A549 (cell line): ENCODE measurements around the gene RECK. TPM values are rescaled to one million over a fixed set of nuclear protein-coding genes. Genes with fewer than 3 reads are reported as not detected.
A peak's percentile ranks its signal among the peaks of the same experiment; 100 is the strongest.

ENCODE experiments used
- ATAC-seq, 2 experiments: fragments of 200-7000 bp in 1 of 2; fragments of >200 bp in 1 of 2; cut with Nextera tagmentation in 1 of 2; cut with Tn5 transposase in 1 of 2; 3 replicates each; pipeline versions ENCODE4 v1.8.0 to v1.9.1; 2018 to 2020; ENCODE audit warnings: mild to moderate bottlenecking in 1 of 2, moderate library complexity in 1 of 2
- CTCF ChIA-PET: fragments of 300-600 bp; sonication (Branson Sonifier 250); formaldehyde crosslinking; extraction: SDS; loops from one replicate; lab custom pipeline; 2021; ENCODE audit warnings: antibody characterized with exemption, inconsistent platforms; lab: Yijun Ruan, JAX
- POLR2A ChIA-PET: fragments of 350-600 bp; formaldehyde crosslinking; extraction: SDS; loops from one replicate; lab custom pipeline; 2021; ENCODE audit warnings: antibody characterized with exemption, inconsistent platforms; lab: Yijun Ruan, JAX
- DNase-seq, 2 experiments: peaks; one replicate each; pipeline versions ENCODE4 v3.0.0 to v3.0.0-alpha.2; 2011 to 2016; ENCODE audit warnings: low read depth in 1 of 2, low spot score in 1 of 2
- FAIRE-seq: peaks from 2 replicates; lab custom pipeline; 2011; peaks lifted over from hg19 to GRCh38; lab: Jason Lieb, UNC
- H3K27ac ChIP-seq, 2 experiments: fragments of >200 bp; sonication (Bioruptor Twin); formaldehyde crosslinking; 3 replicates each; pipeline ENCODE4 v1.5.1; 2016 to 2017
- H3K4me1 ChIP-seq: fragments of >200 bp; sonication (Bioruptor Twin); formaldehyde crosslinking; 3 replicates; pipeline ENCODE4 v1.6.1; 2016
- H3K4me2 ChIP-seq: fragments of >200 bp; sonication (Bioruptor Twin); formaldehyde crosslinking; 3 replicates; pipeline ENCODE4 v1.6.1; 2016
- H3K4me3 ChIP-seq: fragments of >200 bp; sonication (Bioruptor Twin); formaldehyde crosslinking; 3 replicates; pipeline ENCODE4 v1.5.1; 2016
- H3K9me3 ChIP-seq: fragments of >200 bp; sonication (Bioruptor Twin); formaldehyde crosslinking; 3 replicates; pipeline ENCODE4 v1.6.1; 2016
- ATOH8 ChIP-seq: fragments of 250-450 bp; sonication (Bioruptor Pico); IDR thresholded peaks from 2 replicates; pipeline ENCODE4 v1.5.0; 2020; ENCODE audit warnings: low read depth, mild to moderate bottlenecking, moderate library complexity
- BHLHE40 ChIP-seq: IDR thresholded peaks from 2 replicates; pipeline ENCODE4 v1.6.1; 2012; ENCODE audit warnings: low read depth, low read length, inconsistent platforms
- CBX8 ChIP-seq: fragments of 200-600 bp; sonication (generic); IDR thresholded peaks from 2 replicates; pipeline ENCODE4 v1.6.1; 2016
- CHD2 ChIP-seq: fragments of 150-350 bp; IDR thresholded peaks from 2 replicates; pipeline ENCODE4 v1.6.1; 2014; ENCODE audit warnings: low read length; ENCODE audit not compliant: partially characterized antibody
- CHD4 ChIP-seq: fragments of 200-600 bp; sonication (generic); IDR thresholded peaks from 2 replicates; pipeline ENCODE4 v1.6.1; 2016; ENCODE audit warnings: antibody characterized with exemption, mild to moderate bottlenecking, borderline replicate concordance
- CTCF ChIP-seq: fragments of >200 bp; sonication (Bioruptor Twin); formaldehyde crosslinking; IDR thresholded peaks from 3 replicates; pipeline ENCODE4 v1.5.1; 2016
- E2F6 ChIP-seq: IDR thresholded peaks from 2 replicates; pipeline ENCODE4 v1.6.1; 2012; ENCODE audit warnings: low read depth, borderline replicate concordance
- EHF ChIP-seq: fragments of 250-450 bp; sonication (Bioruptor Pico); IDR thresholded peaks from 2 replicates; pipeline ENCODE4 v1.5.0; 2020; ENCODE audit warnings: mild to moderate bottlenecking
- EHMT2 ChIP-seq: fragments of 200-600 bp; sonication (generic); IDR thresholded peaks from 2 replicates; pipeline ENCODE4 v1.6.1; 2016; ENCODE audit warnings: antibody characterized with exemption, low read depth, mild to moderate bottlenecking, moderate library complexity
- FOSB ChIP-seq: fragments of 250-450 bp; sonication (Bioruptor Pico); IDR thresholded peaks from 2 replicates; pipeline ENCODE4 v1.5.0; 2020; ENCODE audit warnings: mild to moderate bottlenecking, moderate library complexity
- HMGXB4 ChIP-seq: fragments of 250-450 bp; sonication (Bioruptor Pico); IDR thresholded peaks from 2 replicates; pipeline ENCODE4 v1.5.0; 2021; ENCODE audit warnings: mild to moderate bottlenecking, moderate library complexity, borderline replicate concordance
- HOXA7 ChIP-seq: fragments of 250-450 bp; sonication (Bioruptor Pico); IDR thresholded peaks from 2 replicates; pipeline ENCODE4 v1.5.0; 2020; ENCODE audit warnings: mild to moderate bottlenecking, moderate library complexity
- HOXB13 ChIP-seq: fragments of 250-450 bp; sonication (Bioruptor Pico); IDR thresholded peaks from 2 replicates; pipeline ENCODE4 v1.5.0; 2020; ENCODE audit warnings: low read depth, mild to moderate bottlenecking, moderate library complexity
- HOXB5 ChIP-seq: fragments of 250-450 bp; sonication (Bioruptor Pico); IDR thresholded peaks from 2 replicates; pipeline ENCODE4 v1.5.0; 2020; ENCODE audit warnings: mild to moderate bottlenecking, moderate library complexity
- JUN ChIP-seq, 2 experiments: fragments of >200 bp; sonication (Bioruptor Twin); formaldehyde crosslinking; IDR thresholded peaks; 2 replicates in 1 of 2; 3 replicates in 1 of 2; pipeline ENCODE4 v1.6.1; 2016 to 2017
- JUNB ChIP-seq: fragments of >200 bp; sonication (Bioruptor Twin); formaldehyde crosslinking; IDR thresholded peaks from 2 replicates; pipeline ENCODE4 v1.6.1; 2016
- MAFK ChIP-seq: fragments of 450-650 bp; IDR thresholded peaks from 2 replicates; pipeline ENCODE4 v1.6.1; 2014; ENCODE audit not compliant: partially characterized antibody
- PBX3 ChIP-seq: IDR thresholded peaks from 2 replicates; pipeline ENCODE4 v1.6.1; 2012
- RARB ChIP-seq: fragments of 250-450 bp; sonication (Bioruptor Pico); IDR thresholded peaks from 2 replicates; pipeline ENCODE4 v1.8.0; 2021; ENCODE audit warnings: mild to moderate bottlenecking, moderate library complexity
- RNF2 ChIP-seq: fragments of 200-600 bp; sonication (generic); IDR thresholded peaks from 2 replicates; pipeline ENCODE4 v1.6.1; 2016; ENCODE audit warnings: low read depth, mild to moderate bottlenecking, antibody characterized with exemption, moderate library complexity, borderline replicate concordance
- SREBF2 ChIP-seq: fragments of 450-650 bp; IDR thresholded peaks from 2 replicates; pipeline ENCODE4 v1.6.1; 2014; ENCODE audit warnings: mild to moderate bottlenecking, moderate library complexity
- TFCP2L1 ChIP-seq: fragments of 250-450 bp; sonication (Bioruptor Pico); IDR thresholded peaks from 2 replicates; pipeline ENCODE4 v1.5.0; 2021; ENCODE audit warnings: mild to moderate bottlenecking
- TP53 ChIP-seq: fragments of 250-450 bp; sonication (Bioruptor Pico); IDR thresholded peaks from 2 replicates; pipeline ENCODE4 v1.5.0; 2021; ENCODE audit warnings: mild to moderate bottlenecking, moderate library complexity
- ZC3H11A ChIP-seq: fragments of 450-650 bp; IDR thresholded peaks from 2 replicates; pipeline ENCODE4 v1.6.1; 2014; ENCODE audit warnings: antibody characterized with exemption, mild to moderate bottlenecking
- ZFP36 ChIP-seq: fragments of 450-650 bp; IDR thresholded peaks from 2 replicates; pipeline ENCODE4 v1.6.1; 2014; ENCODE audit warnings: borderline replicate concordance; ENCODE audit not compliant: partially characterized antibody
- ZNF302 ChIP-seq: fragments of 250-450 bp; sonication (Bioruptor Pico); IDR thresholded peaks from 2 replicates; pipeline ENCODE4 v1.9.0; 2021; ENCODE audit warnings: inconsistent platforms, mild to moderate bottlenecking, moderate library complexity
- ZSCAN20 ChIP-seq: fragments of 250-450 bp; sonication (Bioruptor Pico); IDR thresholded peaks from 2 replicates; pipeline ENCODE4 v1.8.0; 2022; ENCODE audit warnings: mild to moderate bottlenecking, moderate library complexity
- WGBS: methylation state at CpG from one replicate; pipeline ENCODE4 v1.1.6; 2017; ENCODE audit errors: missing lambda C conversion rate; 5-methylcytosine and 5-hydroxymethylcytosine counted together
- polyA plus RNA-seq, 4 experiments: library from polyadenylated mRNA; depleted of rRNA in 3 of 4; stranded (reverse); fragments of >200 nt; fragmentation: RNase III in 1 of 4; extraction: RNeasy Plus Mini Kit Qiagen cat#74134 plus additional on column Dnase treatment in 1 of 4; gene quantifications; 2 replicates in 3 of 4; 3 replicates in 1 of 4; pipeline ENCODE4 v1.2.3, GENCODE V29; 2011 to 2017

RECK gene
- polyA plus RNA-seq, 2 of the 4 experiments (the other 2 are of a cell fraction): 5.0 to 8.7 TPM

GRCh38 chr9:36153746-36154145, 117.0 kb downstream of the RECK start:
- H3K27ac ChIP-seq: no peak overlapping the region; a peak in 1 of 6 replicates
- CTCF ChIA-PET: interaction anchor here (1.7 to 4.1 kb wide), 3 partner anchors 10 to 13 kb away, joined by 10 to 45 read pairs (median 11); no protein-coding TSS in a partner anchor
- POLR2A ChIA-PET: no interaction called here
- 81% methylated on average over 9 of the region's 9 CpGs for WGBS
- H3K4me2 ChIP-seq: no peak overlapping the region
- TF ChIP-seq CBX8: no peak
- no peak for TF ChIP-seq HOXB13 (CRISPR knock-in tag)
- no peak for TF ChIP-seq EHMT2
- TF ChIP-seq JUN (IDR thresholded peaks at IDR 0.05): no peak
- TF ChIP-seq ZSCAN20 (CRISPR knock-in tag): no peak
- no peak for TF ChIP-seq JUNB
- no peak for TF ChIP-seq TP53 (CRISPR knock-in tag)
- no peak for TF ChIP-seq ZNF302 (CRISPR knock-in tag)
- TF ChIP-seq HMGXB4 (CRISPR knock-in tag): no peak
- TF ChIP-seq CHD2: no peak
- TF ChIP-seq CTCF: no peak
- peaks cover 16% of the 10 kb centered on the region for H3K9me3 ChIP-seq
- DNase-seq (no peak), FAIRE-seq (no peak), ATAC-seq (no peak)
- no peak overlapping the region for H3K4me3 ChIP-seq
- peaks cover 26% of the 10 kb centered on the region for H3K4me1 ChIP-seq

GRCh38 chr9:36154331-36154952, 117.7 kb downstream of the RECK start:
- no peak for FAIRE-seq
- Histone ChIP-seq H3K4me2 (peak overlapping the region; percentile 6; the same call in 1 of the 3 replicates), H3K27ac (peak overlapping the region in 1 of 2 experiments; percentile 70; a peak in 3 of 6 replicates), H3K9me3 (peaks cover 16% of the 10 kb centered on the region), H3K4me1 (peaks cover 19% of the 10 kb centered on the region), H3K4me3 (no peak overlapping the region)
- peak; percentile 62 to 72 for ATAC-seq
- TF ChIP-seq ZNF302 (CRISPR knock-in tag) (no peak), ZFP36 (no peak), MAFK (no peak), PBX3 (no peak), BHLHE40 (no peak), HOXB13 (CRISPR knock-in tag) (no peak), EHF (CRISPR knock-in tag) (no peak), RNF2 (no peak), HMGXB4 (CRISPR knock-in tag) (no peak), TFCP2L1 (CRISPR knock-in tag) (no peak), SREBF2 (no peak), CHD4 (no peak), E2F6 (no peak), HOXB5 (CRISPR knock-in tag) (no peak), ZC3H11A (no peak), ATOH8 (no peak), HOXA7 (CRISPR knock-in tag) (no peak), RARB (no peak), FOSB (CRISPR knock-in tag) (no peak)
- ChIA-PET CTCF (interaction anchor here (0.6 to 16.6 kb wide), 7 partner anchors 9 to 200 kb away, joined by 3 to 321 read pairs (median 5); partner anchors contain the start of gene CLTA), POLR2A (no interaction called here)
- 53% methylated on average over 11 of the region's 11 CpGs for WGBS
- peak in 1 of 2 experiments; percentile 66 for DNase-seq
